Peyer's patch (tissue), 4 donors: ENCODE results near the gene MGAT2.

Experiments
- POLR2A ChIP-seq, 2 donors: fragments of 450-650 bp; IDR thresholded peaks; one replicate each; pipeline ENCODE4 v1.5.1; 2017; ENCODE audit warnings: antibody characterized with exemption in 2 of 2, mild to moderate bottlenecking in 2 of 2, moderate library complexity in 2 of 2
- TF ChIP-seq, protein P1 (sequence below), 6 experiments: fragments of 450-650 bp in 4 of 6; fragments of 200-600 bp in 2 of 6; sonication (generic) in 1 of 6; IDR thresholded peaks; one replicate each; pipeline ENCODE4 v1.5.1; 2017 to 2019; ENCODE audit warnings: antibody characterized with exemption in 6 of 6, mild to moderate bottlenecking in 3 of 6, moderate library complexity in 1 of 6

DNA sequence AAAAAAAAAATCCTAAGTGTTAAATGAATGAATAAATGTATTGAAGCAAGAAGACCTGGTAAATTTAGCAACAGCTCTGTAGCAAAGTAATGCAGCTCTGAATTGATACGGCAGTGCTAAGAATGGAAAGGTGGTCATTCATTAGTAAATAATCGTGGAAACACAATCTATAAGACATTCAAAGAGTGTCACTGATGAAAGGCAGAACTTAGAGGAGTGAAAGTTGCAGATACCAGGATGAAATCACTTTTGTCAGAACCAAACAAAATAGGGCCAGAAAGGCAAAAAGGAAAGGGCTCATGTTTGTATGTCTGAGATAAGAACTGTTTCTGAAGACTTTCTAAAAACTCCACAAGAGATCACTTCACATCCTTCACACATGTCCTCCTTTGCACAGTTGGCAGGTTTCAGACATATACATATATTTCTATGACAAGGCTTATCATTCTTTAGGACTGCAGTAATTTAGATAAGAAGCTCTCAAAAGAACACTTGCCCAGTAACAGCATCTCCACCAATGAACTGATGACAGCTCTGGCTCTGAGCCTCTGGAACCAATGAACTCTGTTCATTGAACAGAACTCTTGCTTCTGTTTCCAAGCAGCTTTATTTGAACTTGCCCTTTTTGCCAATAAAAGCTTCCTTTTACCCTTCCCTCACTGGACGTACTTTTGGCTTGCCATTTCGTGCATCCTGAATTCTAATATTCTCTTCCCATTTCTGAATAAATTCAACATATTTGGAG lies 26.1 kb upstream of the MGAT2 start:
- TF ChIP-seq, protein P1, sequence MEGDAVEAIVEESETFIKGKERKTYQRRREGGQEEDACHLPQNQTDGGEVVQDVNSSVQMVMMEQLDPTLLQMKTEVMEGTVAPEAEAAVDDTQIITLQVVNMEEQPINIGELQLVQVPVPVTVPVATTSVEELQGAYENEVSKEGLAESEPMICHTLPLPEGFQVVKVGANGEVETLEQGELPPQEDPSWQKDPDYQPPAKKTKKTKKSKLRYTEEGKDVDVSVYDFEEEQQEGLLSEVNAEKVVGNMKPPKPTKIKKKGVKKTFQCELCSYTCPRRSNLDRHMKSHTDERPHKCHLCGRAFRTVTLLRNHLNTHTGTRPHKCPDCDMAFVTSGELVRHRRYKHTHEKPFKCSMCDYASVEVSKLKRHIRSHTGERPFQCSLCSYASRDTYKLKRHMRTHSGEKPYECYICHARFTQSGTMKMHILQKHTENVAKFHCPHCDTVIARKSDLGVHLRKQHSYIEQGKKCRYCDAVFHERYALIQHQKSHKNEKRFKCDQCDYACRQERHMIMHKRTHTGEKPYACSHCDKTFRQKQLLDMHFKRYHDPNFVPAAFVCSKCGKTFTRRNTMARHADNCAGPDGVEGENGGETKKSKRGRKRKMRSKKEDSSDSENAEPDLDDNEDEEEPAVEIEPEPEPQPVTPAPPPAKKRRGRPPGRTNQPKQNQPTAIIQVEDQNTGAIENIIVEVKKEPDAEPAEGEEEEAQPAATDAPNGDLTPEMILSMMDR (IDR thresholded peaks at IDR 0.05), result no peak
- peak in 1 of 2 donors; percentile 20 for TF ChIP-seq POLR2A (IDR thresholded peaks at IDR 0.05)
